SK-N-SH treated with all-trans-retinoic acid at 6 μM for 48 hours (cell line): Measurements from ENCODE around the gene SMLR1.

Source experiments
- CREB5 ChIP-seq: fragments of 250-450 bp; sonication (Bioruptor Pico); IDR thresholded peaks from 2 replicates; pipeline ENCODE4 v1.5.1; 2020; ENCODE audit warnings: low read depth, mild to moderate bottlenecking, moderate library complexity
- CSRNP3 ChIP-seq: fragments of 250-450 bp; sonication (Bioruptor Pico); IDR thresholded peaks from 2 replicates; pipeline ENCODE4 v1.5.1; 2021; ENCODE audit warnings: mild to moderate bottlenecking, moderate library complexity
- ESRRG ChIP-seq: fragments of 250-450 bp; sonication (Bioruptor Pico); IDR thresholded peaks from 2 replicates; pipeline ENCODE4 v1.6.1; 2021; ENCODE audit warnings: mild to moderate bottlenecking
- RARB ChIP-seq: fragments of 250-450 bp; sonication (Bioruptor Pico); IDR thresholded peaks from 2 replicates; pipeline ENCODE4 v1.8.0; 2021; ENCODE audit warnings: mild to moderate bottlenecking, moderate library complexity

GRCh38 chr6:130788954-130789353 is 38.3 kb upstream of the SMLR1 start:
- TF ChIP-seq CSRNP3 (CRISPR knock-in tag) = no peak
- no peak for TF ChIP-seq RARB (CRISPR knock-in tag)
- no peak for TF ChIP-seq CREB5 (CRISPR knock-in tag)
- no peak for TF ChIP-seq ESRRG (CRISPR knock-in tag)
